Esophagus muscularis mucosa (tissue), 3 donors: ENCODE measurements around the gene POM121L2.
"Not testable (repeated sequence)": the region's sequence is repeated elsewhere in the genome, so short reads cannot be mapped to it uniquely, and the experiment has no call there.

Source experiments
- CTCF ChIP-seq, 3 experiments: fragments of 200-600 bp in 2 of 3; fragments of 450-650 bp in 1 of 3; sonication (generic) in 2 of 3; IDR thresholded peaks; one replicate each; pipeline ENCODE4 v1.5.1; 2017 to 2019; ENCODE audit warnings: antibody characterized with exemption in 3 of 3, mild to moderate bottlenecking in 2 of 3, moderate library complexity in 1 of 3
- POLR2A ChIP-seq: fragments of 450-650 bp; IDR thresholded peaks from one replicate; pipeline ENCODE4 v1.6.1; 2017; ENCODE audit warnings: antibody characterized with exemption, moderate library complexity, mild to moderate bottlenecking, low read depth
- POLR2AphosphoS5 ChIP-seq, 2 donors: sonication (generic); formaldehyde crosslinking; IDR thresholded peaks; one replicate each; pipeline ENCODE4 v1.6.1; 2017; ENCODE audit warnings: antibody characterized with exemption in 2 of 2

GRCh38 chr6:27267003-27267402 lies 45.1 kb downstream of the POM121L2 start:
- TF ChIP-seq CTCF (IDR thresholded peaks at IDR 0.05); POLR2A; POLR2AphosphoS5 (IDR thresholded peaks at IDR 0.05): not testable (repeated sequence)
